Uterus (tissue), 4 donors: Measurements from ENCODE around the gene CCDC70. TPM values are rescaled to one million over a fixed set of nuclear protein-coding genes. Genes with fewer than 3 reads are reported as not detected.

Source experiments
- DNase-seq, 2 donors: peaks; one replicate each; pipeline ENCODE4 v3.0.0-alpha.2; 2019 to 2020
- H3K27ac ChIP-seq, 2 donors: fragments of 200-600 bp; sonication (generic); 1 replicate in 1 of 2; 2 replicates in 1 of 2; pipeline ENCODE4 v1.5.1; 2016 to 2018
- H3K27me3 ChIP-seq, 2 donors: fragments of 200-600 bp; sonication (generic); one replicate each; pipeline ENCODE4 v1.5.1; 2018 to 2019; ENCODE audit warnings: control low read depth in 1 of 2
- H3K36me3 ChIP-seq, 2 donors: fragments of 200-600 bp; sonication (generic); one replicate each; pipeline ENCODE4 v1.5.1; 2019; ENCODE audit warnings: control low read depth in 1 of 2
- H3K4me1 ChIP-seq, 2 donors: fragments of 200-600 bp; sonication (generic); one replicate each; pipeline ENCODE4 v1.5.1; 2018 to 2019; ENCODE audit warnings: control low read depth in 1 of 2
- H3K4me3 ChIP-seq, 2 donors: fragments of 200-600 bp; sonication (generic); 1 replicate in 1 of 2; 2 replicates in 1 of 2; pipeline ENCODE4 v1.5.1; 2018 to 2019; ENCODE audit warnings: mild to moderate bottlenecking in 1 of 2
- H3K9me3 ChIP-seq, 2 donors: fragments of 200-600 bp; sonication (generic); one replicate each; pipeline ENCODE4 v1.5.1; 2019; ENCODE audit warnings: control low read depth in 1 of 2
- CTCF ChIP-seq, 4 experiments: fragments of 200-600 bp in 2 of 4; fragments of 450-650 bp in 2 of 4; sonication (generic) in 2 of 4; IDR thresholded peaks; one replicate each; pipeline ENCODE4 v1.5.1; 2016 to 2019; ENCODE audit warnings: antibody characterized with exemption in 4 of 4, mild to moderate bottlenecking in 2 of 4, moderate library complexity in 1 of 4
- POLR2A ChIP-seq, 2 donors: fragments of 450-650 bp; IDR thresholded peaks; one replicate each; pipeline ENCODE4 v1.6.1; 2016; ENCODE audit warnings: antibody characterized with exemption in 2 of 2, mild to moderate bottlenecking in 1 of 2, moderate library complexity in 1 of 2
- intact Hi-C: fragments of 100-400 bp; cut with DNase I; formaldehyde crosslinking; loops from one replicate; pipeline ENCODE4 v1.15.1; 2023; ENCODE audit warnings: low total_unique reads
- total RNA-seq, 4 donors: library from RNA; depleted of rRNA in 3 of 4; stranded (reverse); fragments of >200 nt in 3 of 4; gene quantifications; one replicate each; pipeline versions ENCODE4 v1.1.0 to v1.2.4, GENCODE V29; 2014 to 2023
- donor health status: DM: yes; HTN: yes; CAD: no.

CCDC70 gene
- total RNA-seq, 4 donors from 2014 or later = not detected

GRCh38 chr13:51862957-51863356 lies 1.2 kb downstream of the CCDC70 start:
- TF ChIP-seq CTCF (IDR thresholded peaks at IDR 0.05) (no peak), POLR2A (IDR thresholded peaks at IDR 0.05) (no peak)
- no peak for DNase-seq
- no peaks in the 10 kb centered on the region for H3K27me3 ChIP-seq
- H3K4me3 ChIP-seq = no peak overlapping the region
- no peak overlapping the region for H3K27ac ChIP-seq
- no peaks in the 10 kb centered on the region for H3K9me3 ChIP-seq
- intact Hi-C loops = no loop called here
- H3K4me1 ChIP-seq = no peaks in the 10 kb centered on the region
- no peaks in the 10 kb centered on the region for H3K36me3 ChIP-seq

- Histone ChIP-seq H3K4me3 (no peak overlapping the region), H3K27ac (no peak overlapping the region), H3K4me1 (no peaks in the 10 kb centered on the region), H3K9me3 (no peaks in the 10 kb centered on the region), H3K36me3 (no peaks in the 10 kb centered on the region), H3K27me3 (no peaks in the 10 kb centered on the region)
- no peak for TF ChIP-seq CTCF (IDR thresholded peaks at IDR 0.05)
- no peak for TF ChIP-seq POLR2A (IDR thresholded peaks at IDR 0.05)
- DNase-seq = no peak
- intact Hi-C loops = no loop called here
Measured at GRCh38 chr13:51865838-51866237, 4.1 kb downstream of the CCDC70 start.

GRCh38 chr13:51867062-51867461 lies 5.3 kb downstream of the CCDC70 start:
- Histone ChIP-seq H3K4me1 (no peaks in the 10 kb centered on the region), H3K9me3 (no peaks in the 10 kb centered on the region), H3K27ac (no peak overlapping the region), H3K27me3 (no peaks in the 10 kb centered on the region), H3K4me3 (no peak overlapping the region), H3K36me3 (no peaks in the 10 kb centered on the region)
- intact Hi-C loops = no loop called here
- no peak for TF ChIP-seq CTCF (IDR thresholded peaks at IDR 0.05)
- TF ChIP-seq POLR2A (IDR thresholded peaks at IDR 0.05) = no peak
- DNase-seq = no peak

GRCh38 chr13:51869916-51870315 lies 8.1 kb downstream of the CCDC70 start:
- Histone ChIP-seq H3K36me3 (no peaks in the 10 kb centered on the region), H3K9me3 (no peaks in the 10 kb centered on the region), H3K27ac (no peak overlapping the region), H3K4me3 (no peak overlapping the region), H3K27me3 (no peaks in the 10 kb centered on the region), H3K4me1 (no peaks in the 10 kb centered on the region)
- intact Hi-C loops = no loop called here
- no peak for DNase-seq
- no peak for TF ChIP-seq POLR2A (IDR thresholded peaks at IDR 0.05)
- no peak for TF ChIP-seq CTCF (IDR thresholded peaks at IDR 0.05)

- no peak for DNase-seq
- Histone ChIP-seq H3K4me3 (no peak overlapping the region), H3K27me3 (no peaks in the 10 kb centered on the region), H3K27ac (no peak overlapping the region), H3K9me3 (no peaks in the 10 kb centered on the region), H3K4me1 (no peaks in the 10 kb centered on the region), H3K36me3 (no peaks in the 10 kb centered on the region)
- TF ChIP-seq CTCF (IDR thresholded peaks at IDR 0.05) (no peak), POLR2A (IDR thresholded peaks at IDR 0.05) (no peak)
- intact Hi-C loops = no loop called here
Measured at GRCh38 chr13:51870616-51871015, 8.8 kb downstream of the CCDC70 start.
